Cardiac muscle cell (in vitro differentiated cells and primary cell): Measurements from ENCODE around the gene GTF3C2. TPM values are rescaled to one million over a fixed set of nuclear protein-coding genes. Genes with fewer than 3 reads are reported as not detected.

Experiments used
- DNase-seq, 2 donors: peaks; one replicate each; pipeline versions ENCODE4 v3.0.0 to v3.0.0-alpha.2; 2010 to 2017; ENCODE audit warnings: low read depth in 1 of 2, low spot score in 1 of 2
- H3K27ac ChIP-seq: fragments of 200-600 bp; sonication (generic); 2 replicates; pipeline ENCODE4 v1.5.1; 2016
- H3K27me3 ChIP-seq: fragments of 200-600 bp; sonication (generic); 2 replicates; pipeline ENCODE4 v1.6.0; 2016; ENCODE audit warnings: control low read depth
- H3K36me3 ChIP-seq: fragments of 200-600 bp; sonication (generic); 2 replicates; pipeline ENCODE4 v1.5.1; 2016; ENCODE audit warnings: control low read depth
- H3K4me1 ChIP-seq: fragments of 200-600 bp; sonication (generic); 2 replicates; pipeline ENCODE4 v1.8.1; 2017; ENCODE audit warnings: low read depth, mild to moderate bottlenecking, mixed run types
- H3K4me3 ChIP-seq: fragments of 200-600 bp; sonication (generic); 2 replicates; pipeline ENCODE4 v1.5.1; 2016; ENCODE audit warnings: mild to moderate bottlenecking
- H3K9me3 ChIP-seq: fragments of 200-600 bp; sonication (generic); 2 replicates; pipeline ENCODE4 v1.5.1; 2017; ENCODE audit warnings: low read depth, mild to moderate bottlenecking, control low read depth
- CTCF ChIP-seq: IDR thresholded peaks from 2 replicates; pipeline ENCODE4 v1.5.1; 2012; ENCODE audit warnings: low read depth, mild to moderate bottlenecking, low read length
- polyA plus RNA-seq: library from polyadenylated mRNA; unstranded; fragments of >200 nt; fragmentation: Nextera tagmentation; extraction: Ambion mirVana; gene quantifications from 2 replicates; pipeline ENCODE4 v1.2.1, GENCODE V29; 2016
- total RNA-seq: library from RNA; depleted of rRNA; stranded (reverse); fragments of >200 nt; gene quantifications from 2 replicates; pipeline ENCODE4 v1.2.3, GENCODE V29; 2016

Gene GTF3C2
- total RNA-seq = 35.1 and 38.2 TPM in 2 replicates
- 47.7 and 56.8 TPM in 2 replicates for polyA plus RNA-seq

- H3K27me3 ChIP-seq = no peaks in the 10 kb centered on the region
- no peaks in the 10 kb centered on the region for H3K9me3 ChIP-seq
- peak within 1 kb of the TSS; percentile 68 for H3K4me3 ChIP-seq
- no peak for TF ChIP-seq CTCF
- H3K36me3 ChIP-seq = no peaks in the 10 kb centered on the region
- DNase-seq = peak; percentile 98 to 99
- H3K27ac ChIP-seq = peak within 1 kb of the TSS; percentile 96
- H3K4me1 ChIP-seq = no peaks in the 10 kb centered on the region
Observed at GRCh38 chr2:27356382-27357181, at the start of gene GTF3C2. Gene GTF3C2 (minus strand): TSS chr2:27356764. CDS start chr2:27343554, 13,210 bp downstream.

GRCh38 chr2:27400348-27401135, 44.0 kb upstream of the GTF3C2 start:
- no peaks in the 10 kb centered on the region for H3K27me3 ChIP-seq
- no peak for DNase-seq
- H3K27ac ChIP-seq = no peak overlapping the region
- H3K9me3 ChIP-seq = no peaks in the 10 kb centered on the region
- H3K36me3 ChIP-seq = no peaks in the 10 kb centered on the region
- no peaks in the 10 kb centered on the region for H3K4me1 ChIP-seq
- no peak overlapping the region for H3K4me3 ChIP-seq
- no peak for TF ChIP-seq CTCF

GRCh38 chr2:27398962-27399361, 42.4 kb upstream of the GTF3C2 start:
- Histone ChIP-seq H3K4me3 (no peak overlapping the region), H3K27ac (no peak overlapping the region), H3K9me3 (no peaks in the 10 kb centered on the region), H3K4me1 (no peaks in the 10 kb centered on the region), H3K36me3 (no peaks in the 10 kb centered on the region), H3K27me3 (no peaks in the 10 kb centered on the region)
- no peak for TF ChIP-seq CTCF
- DNase-seq = no peak

GRCh38 chr2:27393225-27393624, 36.7 kb upstream of the GTF3C2 start:
- DNase-seq = no peak
- no peak overlapping the region for H3K4me3 ChIP-seq
- no peaks in the 10 kb centered on the region for H3K4me1 ChIP-seq
- no peak for TF ChIP-seq CTCF
- H3K27me3 ChIP-seq = no peaks in the 10 kb centered on the region
- H3K36me3 ChIP-seq = no peaks in the 10 kb centered on the region
- no peak overlapping the region for H3K27ac ChIP-seq
- no peaks in the 10 kb centered on the region for H3K9me3 ChIP-seq

- no peak overlapping the region for H3K4me3 ChIP-seq
- no peaks in the 10 kb centered on the region for H3K27me3 ChIP-seq
- no peaks in the 10 kb centered on the region for H3K4me1 ChIP-seq
- TF ChIP-seq CTCF = no peak
- no peaks in the 10 kb centered on the region for H3K9me3 ChIP-seq
- no peak for DNase-seq
- no peaks in the 10 kb centered on the region for H3K36me3 ChIP-seq
- no peak overlapping the region for H3K27ac ChIP-seq
Observed at GRCh38 chr2:27390822-27391679, 34.5 kb upstream of the GTF3C2 start.
